HT-29 (cell line): ENCODE results near the gene RAP1GAP2. TPM values are rescaled to one million over a fixed set of nuclear protein-coding genes. Genes with fewer than 3 reads are reported as not detected.

Experiments used
- DNase-seq: peaks from one replicate; pipeline ENCODE4 v3.0.0-alpha.2; 2015; ENCODE audit warnings: low spot score
- total RNA-seq: library from RNA; depleted of rRNA; stranded (reverse); fragments of >200 nt; shearing (Covaris generic); gene quantifications from 2 replicates; pipeline ENCODE4 v1.2.3, GENCODE V29; 2014

RAP1GAP2 gene
- total RNA-seq, 1 experiment from 2014 or later, result 9.6 TPM

DNA sequence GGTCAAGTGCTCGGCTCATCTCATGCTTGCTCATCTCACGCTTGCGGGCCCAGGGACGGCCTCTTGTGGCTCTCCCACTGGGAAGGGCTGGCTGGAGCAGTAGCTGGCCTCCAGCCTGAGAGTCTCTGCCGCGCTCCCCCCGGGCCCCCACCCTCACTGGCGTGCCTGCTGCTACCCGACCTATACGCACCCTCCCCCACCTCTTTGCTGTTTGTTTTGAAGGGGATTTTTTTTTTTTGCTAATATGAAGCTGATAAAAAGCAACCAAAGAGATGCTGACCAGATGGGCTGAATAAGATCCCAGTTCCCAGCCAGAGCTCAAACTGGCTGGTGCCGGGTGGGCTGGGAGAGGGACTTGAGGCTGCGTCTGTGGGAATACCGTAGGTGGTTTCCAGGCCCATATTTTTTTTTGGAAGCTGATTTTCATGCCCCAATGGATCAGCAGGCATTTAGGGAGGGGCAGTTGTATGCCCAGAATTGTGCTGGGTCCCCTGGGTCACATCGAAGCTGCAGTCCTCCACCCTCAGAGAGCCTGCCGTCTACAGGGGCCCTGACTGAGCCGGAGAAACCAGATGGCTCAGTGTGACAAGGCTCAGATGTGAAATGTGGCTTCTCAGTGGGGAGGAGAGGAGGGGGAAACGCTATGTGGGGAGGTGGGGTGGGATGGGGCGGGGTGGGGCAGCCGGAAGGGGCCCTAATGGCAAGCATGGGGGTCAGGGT is 115.0 kb downstream of the RAP1GAP2 start:
- DNase-seq, result no peak

DNA sequence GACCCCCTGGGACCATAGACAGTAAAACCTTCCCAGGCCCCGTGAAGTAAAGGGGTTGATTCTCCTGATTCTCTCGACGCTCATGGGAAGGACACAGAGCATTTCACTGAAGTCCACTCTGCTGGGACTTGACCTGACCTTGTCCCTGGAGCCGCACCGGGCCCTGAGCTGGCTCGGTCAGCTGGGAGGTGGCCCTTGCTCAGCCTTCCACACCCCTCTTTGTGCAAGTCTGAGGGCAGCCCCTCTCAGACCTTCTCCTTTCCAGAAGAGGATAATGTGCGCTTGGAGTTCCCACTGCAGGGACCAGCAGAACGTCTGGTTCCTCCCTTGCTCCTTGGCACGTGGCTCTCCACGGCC is 115.5 kb downstream of the RAP1GAP2 start:
- DNase-seq, result no peak

DNA sequence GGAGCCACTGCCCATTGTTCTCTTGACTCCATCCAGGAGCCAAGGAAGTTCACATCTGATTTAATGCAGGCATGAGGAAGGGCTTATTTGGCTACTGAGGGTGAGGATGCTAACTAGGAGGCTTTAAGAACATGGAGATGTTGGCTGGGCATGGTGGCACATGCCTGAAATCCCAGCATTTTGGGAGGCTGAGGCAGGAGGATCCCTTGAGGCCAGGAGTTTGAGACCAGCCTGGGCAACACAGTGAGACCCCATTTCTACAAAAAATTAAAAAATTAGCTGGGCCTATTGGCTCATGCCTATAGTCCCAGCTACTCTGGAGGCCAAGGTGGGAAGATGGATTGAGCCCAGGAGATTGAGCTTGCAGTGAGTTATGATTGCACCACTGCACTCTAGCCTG is 116.5 kb downstream of the RAP1GAP2 start:
- DNase-seq, result no peak

DNA sequence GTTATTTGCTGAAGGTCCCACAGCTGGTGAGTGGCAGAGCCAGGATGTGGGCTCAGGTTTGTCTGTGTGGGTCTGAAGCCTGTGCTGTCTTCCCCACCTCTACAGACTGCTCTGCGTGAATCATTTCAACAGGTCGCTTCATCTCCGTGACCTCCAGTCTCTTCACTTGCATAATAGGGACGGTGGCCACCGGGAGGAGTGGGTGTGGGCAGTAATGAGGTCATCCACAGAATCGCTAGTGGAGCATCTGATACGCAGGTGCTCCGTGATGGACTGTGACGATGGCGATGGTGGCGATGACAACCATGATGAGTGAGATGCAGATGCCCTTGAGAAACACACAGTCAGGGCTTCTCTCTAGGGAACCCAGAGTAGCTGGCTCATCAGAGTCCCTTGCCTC is 120.2 kb downstream of the RAP1GAP2 start:
- DNase-seq, result no peak

DNA sequence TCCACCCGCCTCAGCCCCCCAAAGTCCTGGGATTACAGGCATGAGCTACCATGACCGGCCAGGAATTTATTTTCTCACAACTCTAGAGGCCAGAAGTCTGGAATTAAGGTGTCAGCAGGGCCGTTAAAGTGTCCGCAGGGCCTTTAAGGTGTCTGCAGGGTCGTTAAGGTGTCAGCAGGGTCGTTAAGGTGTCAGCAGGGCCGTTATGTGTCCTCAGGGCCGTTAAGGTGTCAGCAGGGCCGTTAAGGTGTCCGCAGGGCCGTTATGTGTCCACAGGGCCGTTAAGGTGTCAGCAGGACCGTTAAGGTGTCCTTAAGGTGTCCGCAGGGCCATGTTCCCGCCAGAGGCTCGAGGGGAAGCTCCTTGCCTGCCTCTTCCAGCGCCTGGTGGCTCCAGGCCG is 125.2 kb downstream of the RAP1GAP2 start:
- no peak for DNase-seq

DNA sequence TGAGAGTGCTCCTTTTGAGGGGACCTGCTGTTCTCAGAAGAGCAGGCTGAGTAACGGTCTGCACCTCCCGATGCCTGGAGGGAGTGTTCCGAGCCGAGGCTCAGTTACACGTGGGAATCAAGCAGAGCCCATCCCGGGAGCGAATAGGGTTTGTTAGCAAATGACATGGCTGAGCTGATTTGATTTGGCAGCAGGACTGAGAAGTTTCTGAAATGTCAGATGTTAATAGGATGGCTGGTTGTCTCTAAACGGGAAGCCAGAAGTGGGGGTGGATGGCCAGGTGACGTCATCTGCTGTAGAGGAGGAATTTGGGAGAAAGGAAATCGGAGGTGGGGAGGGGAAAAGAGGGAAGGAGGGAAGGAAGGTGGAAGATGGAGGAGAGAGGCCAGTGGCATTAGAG is 128.0 kb downstream of the RAP1GAP2 start:
- DNase-seq, result no peak

DNA sequence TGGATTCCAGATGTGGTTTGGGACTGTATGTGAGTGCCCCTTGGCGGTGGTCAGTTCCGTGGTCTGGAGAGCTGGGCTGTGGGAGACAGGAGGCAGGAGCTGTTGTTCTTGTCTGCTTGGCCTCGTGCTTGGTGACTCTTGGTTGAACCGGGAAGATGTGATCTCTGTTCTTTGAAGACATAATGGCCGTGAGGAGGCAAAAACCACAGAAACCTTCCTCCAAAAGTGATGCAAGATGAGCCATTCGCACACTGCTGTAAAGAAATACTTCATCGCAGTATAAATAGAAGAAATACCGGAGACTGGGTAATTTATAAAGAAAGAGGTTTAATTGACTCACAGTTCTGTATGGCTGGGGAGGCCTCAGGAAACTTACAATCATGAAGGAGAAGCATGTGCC is 128.8 kb downstream of the RAP1GAP2 start:
- DNase-seq, result no peak

DNA sequence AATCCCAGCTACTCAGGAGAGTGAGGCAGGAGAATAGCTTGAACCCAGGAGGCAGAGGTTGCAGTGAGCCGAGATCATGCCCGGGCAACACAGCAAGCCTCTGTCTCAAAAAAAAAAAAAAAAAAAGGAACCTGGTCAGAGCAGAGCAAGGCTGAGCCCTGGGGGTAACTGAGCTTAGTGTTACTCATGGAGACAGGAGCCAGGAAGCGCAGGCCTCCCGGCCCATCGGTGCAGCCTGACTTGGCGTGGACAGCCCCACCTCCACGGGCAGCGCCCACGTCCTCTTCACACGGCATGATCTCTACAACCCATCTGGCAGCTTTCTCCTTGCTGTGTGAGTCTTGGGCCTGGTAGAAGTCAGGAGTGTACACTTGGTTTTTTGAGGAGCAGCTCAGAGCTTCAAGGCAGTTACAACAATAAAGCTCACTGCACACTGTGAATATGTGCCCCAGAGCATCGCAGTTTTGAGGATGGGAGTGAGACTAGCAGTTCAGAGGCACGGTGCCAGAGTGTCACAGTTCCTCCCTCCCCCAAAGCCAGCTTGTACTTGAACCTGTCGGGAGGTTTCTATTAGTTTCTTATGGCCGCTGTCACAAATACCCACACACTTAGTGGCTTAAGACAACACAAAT is 129.9 kb downstream of the RAP1GAP2 start:
- DNase-seq, result no peak

DNA sequence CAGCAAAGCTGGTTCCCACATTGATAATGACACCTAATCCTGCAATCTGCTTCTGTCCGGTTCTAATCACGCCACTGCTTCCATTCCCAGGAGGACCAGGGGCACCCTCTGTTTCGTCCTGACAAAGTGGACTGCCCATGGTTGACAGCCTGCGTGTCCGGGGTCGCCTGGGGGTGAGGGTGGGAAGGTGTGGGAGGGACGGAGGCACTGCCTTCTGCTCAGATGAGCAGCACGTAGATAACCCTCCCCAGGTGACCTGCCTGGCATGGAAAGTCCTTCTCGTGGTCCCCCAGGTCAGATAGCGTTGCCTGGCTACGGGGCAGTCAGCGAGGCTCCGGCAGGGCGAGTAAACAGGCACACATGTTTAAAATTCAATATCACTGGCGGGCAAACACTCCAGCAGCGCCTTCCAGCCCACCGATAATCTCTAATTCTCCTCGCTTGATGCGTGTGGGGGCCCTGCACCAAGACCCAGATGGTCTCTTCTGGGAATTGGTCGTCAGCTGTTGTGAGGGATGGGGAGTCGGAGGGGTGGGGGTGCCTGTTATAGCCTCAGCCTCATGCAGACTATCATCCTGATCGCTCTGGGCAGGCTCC is 132.2 kb downstream of the RAP1GAP2 start:
- no peak for DNase-seq

DNA sequence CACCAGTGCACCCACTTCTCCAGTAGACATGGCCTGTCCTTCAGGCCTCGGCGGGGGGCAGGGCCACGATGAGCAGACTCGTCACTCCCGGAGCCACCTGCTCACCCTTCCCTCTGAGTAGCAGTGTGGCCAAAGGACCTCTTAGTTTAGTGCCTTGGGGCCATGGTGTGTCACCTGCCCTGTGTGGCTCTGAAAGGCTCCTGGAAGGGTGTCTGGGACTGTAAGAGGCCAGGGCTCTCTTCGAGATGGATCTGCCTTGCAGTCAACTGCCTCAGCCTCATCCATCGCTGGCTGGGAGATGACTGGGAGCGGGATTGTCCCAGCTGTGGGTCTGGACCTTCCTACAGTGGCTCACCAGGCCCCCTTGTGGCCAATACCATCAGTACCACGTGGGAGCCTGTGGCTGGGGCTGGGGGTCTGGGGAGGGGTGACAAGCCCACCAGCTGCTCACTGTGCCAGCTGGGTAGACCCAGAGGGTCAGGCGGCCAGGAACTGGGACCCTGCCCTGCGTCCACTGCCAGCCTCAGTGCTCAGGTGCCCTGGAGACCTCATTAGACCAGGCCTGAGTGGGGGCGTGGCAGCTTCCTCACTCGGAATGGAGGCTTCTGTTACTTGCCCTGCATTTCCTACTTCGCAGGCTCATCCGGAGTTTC is 133.8 kb downstream of the RAP1GAP2 start:
- DNase-seq, result peak; percentile 59

DNA sequence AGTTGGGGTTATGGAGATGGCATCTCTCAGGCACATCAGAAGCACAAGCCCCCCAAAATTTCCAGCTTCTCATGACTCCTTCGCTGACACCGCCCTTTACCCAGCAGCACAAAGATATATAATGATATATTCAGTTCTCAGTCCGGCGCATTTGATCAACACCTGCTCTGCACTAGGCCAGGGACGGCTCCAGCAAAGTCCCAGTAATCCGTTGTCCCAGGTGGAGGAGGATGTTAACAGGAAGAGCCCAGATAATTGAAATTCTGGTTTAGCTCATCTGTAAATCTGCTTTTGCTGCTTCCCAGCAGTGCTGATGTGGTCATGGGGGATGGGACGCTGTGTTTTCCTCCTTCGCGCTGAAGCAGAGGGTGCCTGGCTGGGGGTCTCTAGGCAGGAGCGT is 135.6 kb downstream of the RAP1GAP2 start:
- no peak for DNase-seq

DNA sequence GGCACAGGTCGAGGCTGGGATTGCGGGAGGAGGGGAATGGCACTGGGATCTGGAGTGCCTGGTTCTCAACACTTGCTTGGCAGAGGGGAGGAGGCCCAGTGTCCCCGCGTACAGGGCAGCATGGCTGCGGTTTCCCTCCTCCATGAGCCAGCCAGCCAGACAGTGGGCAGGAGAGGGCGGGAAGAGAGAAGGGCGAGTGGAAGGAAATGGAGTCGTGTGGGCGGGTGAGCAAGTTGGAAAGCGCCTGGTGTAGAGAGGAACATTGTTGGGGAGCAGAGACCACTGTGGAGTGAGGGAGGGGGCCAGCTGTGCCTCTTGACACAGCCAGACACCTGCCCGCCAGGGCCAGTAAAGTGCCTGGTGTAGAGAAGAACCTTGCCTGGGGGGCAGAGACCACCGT is 136.7 kb downstream of the RAP1GAP2 start:
- DNase-seq, result no peak

DNA sequence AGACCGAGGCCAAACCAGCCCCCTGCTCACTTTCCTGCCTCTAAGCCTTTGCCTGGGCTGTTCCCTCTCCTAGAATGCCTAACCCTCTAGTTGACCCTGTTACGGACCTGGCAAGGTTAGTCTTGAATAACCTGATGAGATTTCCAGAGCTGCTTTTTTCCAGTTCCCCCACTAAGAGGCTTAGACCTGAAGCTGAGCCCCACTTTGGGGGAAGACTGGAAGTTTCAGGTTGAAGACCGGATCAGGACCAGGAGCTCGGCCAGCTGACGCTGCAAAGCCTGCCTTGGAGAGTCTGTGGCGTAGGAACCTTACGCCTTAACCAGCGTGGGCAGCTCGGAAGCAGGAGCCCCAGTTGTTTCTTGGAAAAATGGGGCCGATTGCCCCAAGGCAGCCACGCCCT is 137.4 kb downstream of the RAP1GAP2 start:
- DNase-seq, result no peak

DNA sequence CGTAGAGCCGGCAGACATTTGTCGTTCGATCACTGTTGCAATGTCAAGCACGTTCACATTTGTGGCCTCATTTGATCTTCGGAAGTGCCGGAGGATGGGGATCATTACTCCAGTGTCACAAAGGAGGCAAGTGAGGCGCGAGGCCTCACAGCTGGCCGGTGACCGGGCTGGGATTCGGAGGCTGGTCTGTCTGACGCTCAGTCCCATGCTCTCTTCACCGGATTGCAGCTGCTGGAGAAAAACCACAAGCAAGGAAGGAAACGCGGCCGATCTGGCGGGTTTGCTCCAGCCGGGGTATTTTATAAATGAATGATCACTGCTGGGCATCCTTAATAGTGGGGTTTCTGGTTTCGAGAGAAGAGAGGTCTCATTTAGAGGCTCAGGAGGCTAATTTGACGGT is 139.4 kb downstream of the RAP1GAP2 start:
- DNase-seq, result no peak

DNA sequence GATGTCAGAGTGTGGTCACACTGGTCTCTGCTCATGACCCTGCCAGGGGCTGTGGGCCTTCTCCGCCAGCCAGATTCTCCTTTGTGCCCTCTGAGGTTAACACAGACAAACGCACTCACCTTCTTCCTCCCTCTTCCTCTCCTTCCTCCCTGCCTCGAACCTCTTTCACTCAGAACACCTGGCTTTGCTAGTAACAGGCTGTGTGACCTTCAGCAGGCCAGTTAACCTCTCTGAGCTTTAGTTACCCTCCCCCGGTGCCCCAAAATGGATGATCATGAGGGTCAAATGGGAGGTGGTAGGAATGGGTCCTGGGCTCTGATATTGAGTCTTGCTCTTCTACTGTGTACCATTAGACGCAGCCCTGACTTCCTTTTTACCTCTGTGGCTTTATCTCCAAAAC is 140.1 kb downstream of the RAP1GAP2 start:
- no peak for DNase-seq

DNA sequence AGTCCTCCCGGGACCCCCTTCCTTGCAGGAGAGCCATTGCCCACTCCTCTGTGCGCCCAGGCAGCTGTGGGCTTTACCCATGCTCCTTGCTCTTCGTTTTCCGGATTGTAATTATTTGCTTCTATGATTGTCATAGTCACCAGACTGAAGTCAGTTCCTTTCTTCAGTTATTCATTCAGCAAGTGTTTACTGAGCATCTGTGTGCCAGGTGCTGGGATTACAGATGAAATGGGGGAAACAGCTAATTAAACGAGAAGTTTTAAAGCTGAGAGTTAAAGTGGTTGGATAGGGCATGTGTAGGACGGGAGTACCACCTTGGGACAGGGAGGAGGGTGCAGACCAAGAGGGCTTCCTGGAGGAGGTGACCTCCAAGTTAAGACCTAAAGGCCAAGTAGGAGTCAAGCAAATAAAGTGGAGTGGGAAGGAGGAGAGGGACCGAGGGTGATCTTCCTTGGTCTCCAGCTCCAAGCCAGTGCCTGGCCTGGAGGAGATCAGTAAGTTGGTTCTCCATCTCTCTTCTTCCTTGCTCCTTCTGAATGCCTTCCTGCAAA is 140.6 kb downstream of the RAP1GAP2 start:
- DNase-seq, result no peak

DNA sequence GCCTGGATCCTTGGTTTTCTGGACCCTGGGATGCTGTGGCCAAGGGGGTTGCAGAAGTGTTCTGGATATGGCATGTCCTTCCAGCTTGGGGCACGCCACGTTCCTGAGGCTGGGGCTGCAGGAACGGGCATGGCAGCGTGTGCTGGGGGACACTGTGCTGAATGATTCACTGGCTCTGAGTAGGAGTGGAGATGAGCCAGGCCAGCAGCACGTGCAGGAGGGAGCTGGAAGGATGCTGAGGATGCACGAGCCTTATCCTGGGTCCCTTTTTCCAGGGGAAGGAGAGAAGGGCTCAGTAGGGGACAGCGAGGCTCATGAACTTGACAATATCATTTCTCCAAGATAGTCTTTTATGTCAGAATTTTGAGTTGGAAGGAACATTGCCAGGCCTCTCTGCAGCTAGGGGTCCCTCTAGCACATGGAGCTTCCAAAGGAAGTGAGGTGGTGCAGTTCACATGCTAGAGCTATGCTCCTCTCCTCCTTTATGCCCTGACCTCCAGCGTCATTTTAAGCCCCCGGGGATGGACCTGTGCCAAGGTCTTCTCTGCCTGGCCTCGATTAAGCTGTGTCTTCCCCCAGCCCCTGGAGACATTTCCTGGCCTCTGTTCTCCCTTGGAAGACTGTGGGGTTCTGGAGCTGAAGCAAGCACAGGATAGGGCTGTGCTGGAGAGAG is 141.2 kb downstream of the RAP1GAP2 start:
- peak; percentile 9 for DNase-seq

DNA sequence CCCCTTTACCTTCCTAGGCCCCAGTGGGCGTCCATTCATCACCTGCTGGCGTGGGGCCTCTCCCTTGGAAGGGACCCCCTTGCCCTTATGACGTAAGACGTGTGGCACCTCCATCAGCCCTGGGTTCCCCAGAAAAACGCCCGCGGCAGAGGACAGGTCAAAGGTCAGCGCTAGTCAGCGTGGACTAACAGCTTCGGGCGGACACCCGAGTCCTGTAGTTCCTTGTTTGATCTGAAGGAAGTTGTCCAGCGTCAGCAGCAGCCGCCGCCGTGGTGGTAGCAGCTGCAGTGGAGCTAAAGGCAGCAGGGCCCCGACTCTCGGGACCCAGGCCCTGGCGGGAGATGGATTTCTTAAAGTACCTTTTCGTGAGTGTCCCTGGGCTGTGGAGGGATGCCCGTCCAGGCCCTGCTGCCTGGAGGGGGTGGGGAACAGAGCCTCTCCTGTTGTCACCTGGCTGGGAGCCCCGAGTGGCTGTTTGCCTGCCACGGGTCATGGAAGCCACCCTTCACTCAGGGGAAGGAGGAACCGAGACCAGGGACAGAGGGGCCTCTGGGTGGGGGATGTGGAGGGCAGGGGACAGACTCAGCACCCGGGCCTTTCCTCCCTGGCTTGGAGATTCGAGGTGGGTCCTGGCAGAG is 143.6 kb downstream of the RAP1GAP2 start:
- peak; percentile 3 for DNase-seq

DNA sequence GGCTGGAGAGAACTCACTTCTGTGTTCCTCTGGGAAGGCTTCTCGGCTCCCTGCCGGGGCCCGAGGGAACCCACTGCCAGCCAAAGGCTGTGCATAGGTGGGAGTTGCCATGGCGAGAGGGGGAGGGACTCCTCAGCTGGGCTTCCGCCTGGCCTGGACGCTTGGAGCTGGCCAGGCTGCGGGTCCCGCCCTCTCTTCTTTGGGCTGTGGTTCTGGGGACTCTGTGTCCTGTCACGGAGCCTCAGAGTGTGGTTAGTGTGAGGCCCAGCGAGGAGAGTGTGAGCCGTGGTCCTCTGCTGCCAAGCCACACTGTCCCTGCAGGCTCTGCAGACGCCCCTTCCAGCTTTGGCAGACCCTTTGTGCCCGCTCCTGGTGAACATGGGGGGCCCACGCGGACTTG is 144.1 kb downstream of the RAP1GAP2 start:
- no peak for DNase-seq

DNA sequence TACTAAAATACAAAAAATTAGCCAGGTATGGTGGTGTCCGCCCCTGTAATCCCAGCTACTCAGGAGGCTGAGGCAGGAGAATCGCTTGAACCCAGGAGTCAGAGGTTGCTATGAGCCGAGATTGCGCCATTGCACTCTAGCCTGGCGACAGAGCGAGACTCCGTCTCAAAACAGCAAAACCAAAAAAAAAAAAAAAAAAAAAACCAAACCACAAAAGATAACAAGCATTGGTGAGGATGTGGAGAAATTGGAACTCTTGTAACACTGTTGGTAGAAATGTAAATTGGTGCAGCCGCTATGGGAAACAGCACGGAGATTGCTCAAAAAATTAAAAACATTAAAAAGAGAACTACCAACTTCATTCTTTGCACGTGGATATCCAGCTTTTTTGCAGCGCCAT is 147.7 kb downstream of the RAP1GAP2 start:
- DNase-seq, result no peak

DNA sequence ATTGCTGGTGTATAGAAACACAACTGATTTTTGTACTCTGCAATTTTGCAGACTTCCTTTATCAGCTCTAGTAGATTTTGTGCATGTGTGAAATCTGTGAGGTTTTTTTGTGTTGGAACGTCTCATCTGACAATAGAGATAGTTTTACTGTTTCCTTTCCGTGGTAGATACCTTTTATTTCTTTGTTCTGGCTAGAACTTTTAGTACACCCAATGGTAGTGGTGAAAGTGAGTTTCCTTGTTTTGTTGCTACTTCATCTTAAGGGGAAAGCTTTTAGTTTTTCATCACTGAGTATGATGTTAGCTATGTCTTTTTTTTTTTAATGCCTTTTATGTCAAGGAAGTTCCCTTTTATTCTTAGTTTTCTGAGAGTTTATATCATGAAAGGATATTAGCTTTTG is 149.1 kb downstream of the RAP1GAP2 start:
- DNase-seq, result no peak
